NT2/D1 (cell line): Measurements from ENCODE around the gene IRF2BPL.

Source experiments
- YY1 ChIP-seq: IDR thresholded peaks from 2 replicates; pipeline ENCODE4 v1.6.1; 2011; ENCODE audit not compliant: insufficient read length, insufficient read depth
- ZNF274 ChIP-seq: IDR thresholded peaks from 2 replicates; pipeline ENCODE4 v1.6.1; 2011; ENCODE audit warnings: mild to moderate bottlenecking, low read depth, low read length

GRCh38 chr14:77061630-77062257 lies 33.2 kb upstream of the IRF2BPL start:
- no peak for TF ChIP-seq ZNF274
- no peak for TF ChIP-seq YY1
